NT2/D1 (cell line): Measurements from ENCODE around the gene GALK2.

Source experiments
- SUZ12 ChIP-seq: IDR thresholded peaks from 2 replicates; pipeline ENCODE4 v1.6.1; 2011; ENCODE audit not compliant: insufficient read length, insufficient read depth; ENCODE audit errors: extremely low read depth
- YY1 ChIP-seq: IDR thresholded peaks from 2 replicates; pipeline ENCODE4 v1.6.1; 2011; ENCODE audit not compliant: insufficient read length, insufficient read depth
- ZNF274 ChIP-seq: IDR thresholded peaks from 2 replicates; pipeline ENCODE4 v1.6.1; 2011; ENCODE audit warnings: mild to moderate bottlenecking, low read depth, low read length

GRCh38 chr15:49155110-49155833, 14.8 kb upstream of the GALK2 start, which contains the start of gene COPS2:
- TF ChIP-seq ZNF274 = no peak
- TF ChIP-seq YY1 = peak; percentile 67
- TF ChIP-seq SUZ12 = no peak
